Fibroblast of lung (primary cell): ENCODE measurements around the gene RASA1.

Experiments
- CTCF ChIP-seq, 2 donors: IDR thresholded peaks in 1 of 2; conservative IDR thresholded peaks in 1 of 2; 1 replicate in 1 of 2; 2 replicates in 1 of 2; pipeline ENCODE4 v1.5.1; 2011 to 2012; ENCODE audit warnings: low read length in 2 of 2, control low read depth in 1 of 2, inconsistent platforms in 1 of 2, low read depth in 1 of 2, mild to moderate bottlenecking in 1 of 2
- EZH2 ChIP-seq: IDR thresholded peaks from 2 replicates; pipeline ENCODE4 v1.5.1; 2012; ENCODE audit warnings: low read length, control low read depth, mild to moderate bottlenecking; ENCODE audit errors: missing control alignments

- TF ChIP-seq EZH2 (no peak), CTCF (conservative IDR thresholded peaks at IDR 0.05 in 1 of 2, IDR thresholded peaks at IDR 0.05 in 1 of 2; ENCODE audit: low read depth in 1 of 2, low read length in 2 of 2) (no peak)
Observed at GRCh38 chr5:87242242-87242641, 25.4 kb upstream of the RASA1 start.
